ENCODE measurements around the gene LRMDA. TPM values are rescaled to one million over a fixed set of nuclear protein-coding genes. Genes with fewer than 3 reads are reported as not detected.

The LRMDA gene
- total RNA-seq, 2 experiments from 2014 or later, result not detected

DNA sequence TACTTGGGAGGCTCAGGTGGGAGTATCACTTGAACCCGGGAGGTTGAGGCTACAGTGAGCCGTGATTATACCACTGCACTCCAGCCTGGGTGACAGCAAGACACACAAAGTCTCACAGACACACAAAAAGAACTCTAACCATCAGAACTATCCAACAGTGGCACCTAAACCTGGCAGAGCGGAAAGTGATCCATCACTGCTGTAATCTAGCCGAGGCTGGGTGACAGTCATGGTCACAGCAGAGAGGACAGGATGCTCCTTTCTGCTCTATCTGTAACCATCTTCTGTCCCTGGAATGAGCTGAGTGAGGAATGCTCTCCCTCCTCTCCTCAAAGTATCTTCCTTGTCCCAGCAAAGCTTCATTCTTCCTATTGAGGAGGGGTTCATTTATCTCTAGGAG lies 656.6 kb downstream of the LRMDA start:
- no peak overlapping the region for H3K4me3 Mint-ChIP-seq
- POLR2A ChIA-PET, result no interaction called here

DNA sequence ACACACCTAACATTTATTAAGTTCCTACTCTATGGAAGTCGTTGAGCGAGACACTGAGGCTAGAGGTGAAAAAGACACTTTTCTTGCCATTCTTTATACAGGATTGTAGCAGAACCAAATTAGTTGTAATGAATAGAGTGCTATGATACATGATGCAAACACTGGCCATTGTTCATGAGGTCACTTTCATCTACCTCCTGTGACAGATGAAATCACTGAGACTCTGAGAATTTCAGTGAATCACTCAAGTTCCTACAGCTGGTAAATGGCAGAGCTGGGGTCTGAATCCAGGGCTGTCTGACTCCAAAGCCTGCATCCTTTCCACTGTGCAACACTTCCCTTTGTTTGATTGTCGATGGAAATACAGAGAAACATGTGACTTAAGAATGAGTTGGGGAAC lies 657.6 kb downstream of the LRMDA start:
- POLR2A ChIA-PET, result no interaction called here
- no peak overlapping the region for H3K27ac Mint-ChIP-seq
- H3K27me3 Mint-ChIP-seq, result no peaks in the 10 kb centered on the region
- CTCF ChIA-PET, result no interaction called here
- H3K4me3 Mint-ChIP-seq, result no peak overlapping the region
- no peaks in the 10 kb centered on the region for H3K36me3 Mint-ChIP-seq (ENCODE audit: low read depth)
- H3K9me3 Mint-ChIP-seq, result peaks cover 3% of the 10 kb centered on the region
- no peak for DNase-seq
- no peaks in the 10 kb centered on the region for H3K4me1 Mint-ChIP-seq

More for the DNA sequence above, 656.6 kb downstream of the LRMDA start:
- Mint-ChIP-seq H3K27me3 (no peaks in the 10 kb centered on the region), H3K27ac (no peak overlapping the region), H3K36me3 (ENCODE audit: low read depth) (no peaks in the 10 kb centered on the region), H3K9me3 (peaks cover 3% of the 10 kb centered on the region), H3K4me1 (no peaks in the 10 kb centered on the region)
- CTCF ChIA-PET, result no interaction called here
- no peak for DNase-seq

- H3K4me1 Mint-ChIP-seq, result no peaks in the 10 kb centered on the region
- no peaks in the 10 kb centered on the region for H3K36me3 Mint-ChIP-seq (ENCODE audit: low read depth)
- POLR2A ChIA-PET, result no interaction called here
- no peak overlapping the region for H3K27ac Mint-ChIP-seq
- DNase-seq, result no peak
- no peak overlapping the region for H3K4me3 Mint-ChIP-seq
- H3K27me3 Mint-ChIP-seq, result no peaks in the 10 kb centered on the region
- CTCF ChIA-PET, result no interaction called here
- H3K9me3 Mint-ChIP-seq, result peaks cover 3% of the 10 kb centered on the region
These were observed 658.2 kb downstream of the LRMDA start for GRCh38 chr10:76089556-76090180.

DNA sequence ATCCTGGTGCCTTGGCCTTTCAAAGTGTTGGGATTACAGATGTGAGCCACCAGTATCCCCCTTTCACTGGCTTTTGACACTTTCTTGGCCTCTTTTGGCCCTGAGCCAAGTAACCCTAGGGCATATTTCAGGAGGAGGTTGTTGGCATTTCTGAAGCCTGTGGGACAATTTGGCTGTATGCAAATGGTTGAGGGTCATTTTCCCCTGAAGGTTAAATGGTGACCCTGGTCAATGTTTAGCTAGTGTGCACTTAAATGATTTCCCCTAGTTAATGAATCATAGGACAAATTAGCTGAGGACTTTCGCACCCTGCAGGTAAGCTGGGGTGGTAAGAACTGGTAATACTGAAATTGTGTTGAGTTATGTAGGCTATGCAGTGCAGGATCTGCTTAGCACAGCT lies 660.5 kb downstream of the LRMDA start:
- H3K4me1 Mint-ChIP-seq, result no peaks in the 10 kb centered on the region
- no peak for DNase-seq
- no peak overlapping the region for H3K4me3 Mint-ChIP-seq
- ChIA-PET CTCF (no interaction called here), POLR2A (no interaction called here)
- no peak overlapping the region for H3K27ac Mint-ChIP-seq
- H3K9me3 Mint-ChIP-seq, result peaks cover 3% of the 10 kb centered on the region
- H3K27me3 Mint-ChIP-seq, result no peaks in the 10 kb centered on the region
- no peaks in the 10 kb centered on the region for H3K36me3 Mint-ChIP-seq (ENCODE audit: low read depth)

GRCh38 chr10:76106611-76107010 lies 675.2 kb downstream of the LRMDA start:
- DNase-seq, result no peak
- no peaks in the 10 kb centered on the region for H3K36me3 Mint-ChIP-seq (ENCODE audit: low read depth)
- no peaks in the 10 kb centered on the region for H3K27me3 Mint-ChIP-seq
- H3K4me1 Mint-ChIP-seq, result no peaks in the 10 kb centered on the region
- POLR2A ChIA-PET, result no interaction called here
- CTCF ChIA-PET, result no interaction called here
- H3K4me3 Mint-ChIP-seq, result no peak overlapping the region
- H3K9me3 Mint-ChIP-seq, result peaks cover 7% of the 10 kb centered on the region
- H3K27ac Mint-ChIP-seq, result no peak overlapping the region

GRCh38 chr10:76108563-76109359 lies 677.3 kb downstream of the LRMDA start:
- H3K9me3 Mint-ChIP-seq, result peaks cover 7% of the 10 kb centered on the region
- H3K4me1 Mint-ChIP-seq, result no peaks in the 10 kb centered on the region
- H3K4me3 Mint-ChIP-seq, result no peak overlapping the region
- DNase-seq, result no peak
- POLR2A ChIA-PET, result no interaction called here
- H3K36me3 Mint-ChIP-seq (ENCODE audit: low read depth), result no peaks in the 10 kb centered on the region
- no peak overlapping the region for H3K27ac Mint-ChIP-seq
- no peaks in the 10 kb centered on the region for H3K27me3 Mint-ChIP-seq
- CTCF ChIA-PET, result no interaction called here

- no peak for DNase-seq
- Mint-ChIP-seq H3K36me3 (ENCODE audit: low read depth) (no peaks in the 10 kb centered on the region), H3K4me1 (no peaks in the 10 kb centered on the region), H3K4me3 (no peak overlapping the region), H3K9me3 (peaks cover 5% of the 10 kb centered on the region), H3K27ac (no peak overlapping the region), H3K27me3 (no peaks in the 10 kb centered on the region)
- CTCF ChIA-PET, result no interaction called here
- POLR2A ChIA-PET, result no interaction called here
These were observed 680.0 kb downstream of the LRMDA start for GRCh38 chr10:76111404-76111803.

DNA sequence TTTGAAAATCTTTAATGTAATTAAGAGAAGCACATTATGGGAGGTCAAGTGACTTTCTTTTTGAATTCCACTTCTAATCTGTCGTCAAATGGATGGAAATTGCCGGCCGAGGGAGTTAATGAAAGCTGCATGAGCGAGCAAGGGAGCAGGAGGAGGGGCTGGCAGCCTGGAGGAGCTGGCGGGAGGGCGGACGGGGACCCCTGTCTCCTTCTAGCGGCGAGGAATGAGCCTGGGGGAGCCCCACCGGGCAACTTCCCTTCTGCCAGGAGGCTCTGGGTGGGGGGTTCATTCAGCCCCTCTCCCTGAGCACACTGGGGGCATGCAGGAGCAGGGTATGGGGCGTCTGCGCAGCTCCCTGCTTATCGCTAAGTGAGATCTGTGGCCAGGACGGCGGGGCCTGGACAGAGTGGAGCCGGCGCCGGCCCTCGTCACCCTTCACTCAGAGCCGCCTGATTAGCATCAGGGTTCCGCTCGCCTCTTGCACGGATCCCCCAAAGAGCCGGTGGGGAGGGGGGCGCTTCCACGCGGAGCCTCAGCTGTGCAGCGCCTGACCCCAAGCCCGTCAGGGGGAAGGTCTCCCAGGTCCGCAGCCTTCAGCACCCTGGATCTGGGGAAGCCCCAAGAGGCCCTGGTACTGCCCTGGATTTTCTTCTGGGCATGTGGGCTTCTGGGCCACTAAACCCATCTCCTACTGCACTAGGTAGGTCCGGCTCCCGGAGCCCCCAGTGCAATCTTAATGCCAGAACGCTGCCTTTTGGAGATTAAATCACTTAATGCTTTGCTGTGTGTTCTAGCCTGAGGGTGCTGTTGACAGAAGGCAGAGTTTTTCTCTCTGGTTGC lies 680.8 kb downstream of the LRMDA start:
- no peaks in the 10 kb centered on the region for H3K27me3 Mint-ChIP-seq
- peaks cover 5% of the 10 kb centered on the region for H3K9me3 Mint-ChIP-seq
- no peak for DNase-seq
- ChIA-PET CTCF (no interaction called here), POLR2A (no interaction called here)
- H3K4me3 Mint-ChIP-seq, result no peak overlapping the region
- no peaks in the 10 kb centered on the region for H3K4me1 Mint-ChIP-seq
- H3K36me3 Mint-ChIP-seq (ENCODE audit: low read depth), result no peaks in the 10 kb centered on the region
- H3K27ac Mint-ChIP-seq, result no peak overlapping the region

GRCh38 chr10:76112826-76113150 lies 681.4 kb downstream of the LRMDA start:
- no peak overlapping the region for H3K4me3 Mint-ChIP-seq

GRCh38 chr10:76113952-76114351 lies 682.5 kb downstream of the LRMDA start:
- ChIA-PET CTCF (no interaction called here), POLR2A (no interaction called here)

More at GRCh38 chr10:76112826-76113150, 681.4 kb downstream of the LRMDA start:
- H3K4me1 Mint-ChIP-seq, result no peaks in the 10 kb centered on the region
- no peak overlapping the region for H3K27ac Mint-ChIP-seq
- no peaks in the 10 kb centered on the region for H3K36me3 Mint-ChIP-seq (ENCODE audit: low read depth)
- ChIA-PET POLR2A (no interaction called here), CTCF (no interaction called here)
- DNase-seq, result no peak
- no peaks in the 10 kb centered on the region for H3K27me3 Mint-ChIP-seq
- peaks cover 5% of the 10 kb centered on the region for H3K9me3 Mint-ChIP-seq

DNA sequence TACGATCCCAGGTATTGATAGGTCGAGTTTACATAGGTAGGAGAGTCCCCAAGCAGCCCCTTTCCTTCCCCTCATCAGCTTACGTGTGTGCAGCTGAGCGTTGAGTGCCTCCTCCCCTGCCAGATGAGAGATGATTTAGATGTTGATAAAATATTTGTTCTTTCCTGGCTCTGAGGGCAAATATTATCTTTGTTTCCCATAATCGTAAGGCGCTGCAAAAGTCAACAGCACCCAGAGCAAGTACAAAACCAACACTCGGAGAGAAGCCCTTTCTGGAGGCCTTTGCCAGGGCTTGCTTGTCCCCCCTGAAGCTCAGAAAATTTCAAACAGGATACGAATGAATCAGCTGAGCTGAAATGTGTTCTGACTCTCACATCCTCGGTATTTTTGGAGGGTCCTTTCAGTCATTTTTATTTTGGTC lies 683.2 kb downstream of the LRMDA start:
- Mint-ChIP-seq H3K36me3 (ENCODE audit: low read depth) (no peaks in the 10 kb centered on the region), H3K27me3 (no peaks in the 10 kb centered on the region), H3K9me3 (peaks cover 5% of the 10 kb centered on the region), H3K4me1 (no peaks in the 10 kb centered on the region), H3K27ac (no peak overlapping the region), H3K4me3 (no peak overlapping the region)
- POLR2A ChIA-PET, result no interaction called here
- DNase-seq, result no peak
- CTCF ChIA-PET, result no interaction called here

More at GRCh38 chr10:76113952-76114351, 682.5 kb downstream of the LRMDA start:
- no peak overlapping the region for H3K27ac Mint-ChIP-seq
- no peak overlapping the region for H3K4me3 Mint-ChIP-seq
- no peaks in the 10 kb centered on the region for H3K36me3 Mint-ChIP-seq (ENCODE audit: low read depth)
- H3K27me3 Mint-ChIP-seq, result no peaks in the 10 kb centered on the region
- peaks cover 5% of the 10 kb centered on the region for H3K9me3 Mint-ChIP-seq
- DNase-seq, result no peak
- no peaks in the 10 kb centered on the region for H3K4me1 Mint-ChIP-seq

DNA sequence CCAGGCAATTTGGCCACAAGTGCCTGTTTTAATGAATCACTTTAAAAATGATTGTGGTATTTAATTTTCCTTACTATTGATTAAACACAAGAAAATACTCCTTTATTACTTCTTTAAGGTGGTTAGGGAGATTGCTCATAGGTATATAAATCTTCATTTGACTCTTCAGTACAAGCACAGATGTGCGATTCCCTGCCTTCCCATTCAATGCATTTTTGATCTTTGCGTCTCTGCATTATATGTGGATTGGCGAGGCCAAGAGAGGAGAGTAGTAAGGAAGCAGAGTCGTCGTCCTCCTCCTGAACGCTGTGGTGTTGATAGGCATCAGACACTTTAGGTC lies 683.7 kb downstream of the LRMDA start:
- Mint-ChIP-seq H3K36me3 (ENCODE audit: low read depth) (no peaks in the 10 kb centered on the region), H3K9me3 (peaks cover 5% of the 10 kb centered on the region), H3K4me1 (no peaks in the 10 kb centered on the region), H3K27ac (no peak overlapping the region), H3K27me3 (no peaks in the 10 kb centered on the region), H3K4me3 (no peak overlapping the region)
- ChIA-PET CTCF (no interaction called here), POLR2A (no interaction called here)
- DNase-seq, result no peak

GRCh38 chr10:76115471-76116155 lies 684.2 kb downstream of the LRMDA start:
- CTCF ChIA-PET, result no interaction called here

More at GRCh38 chr10:76115471-76116155, 684.2 kb downstream of the LRMDA start:
- Mint-ChIP-seq H3K27ac (no peak overlapping the region), H3K36me3 (ENCODE audit: low read depth) (no peaks in the 10 kb centered on the region), H3K4me3 (no peak overlapping the region), H3K4me1 (no peaks in the 10 kb centered on the region), H3K27me3 (no peaks in the 10 kb centered on the region), H3K9me3 (peaks cover 3% of the 10 kb centered on the region)
- DNase-seq, result no peak
- POLR2A ChIA-PET, result no interaction called here
